Tongue (tissue), 2 donors: ENCODE results near the gene KRT83. TPM values are rescaled to one million over a fixed set of nuclear protein-coding genes. Genes with fewer than 3 reads are reported as not detected.
"Not testable (repeated sequence)": the region's sequence is repeated elsewhere in the genome, so short reads cannot be mapped to it uniquely, and the experiment has no call there.

Experiments
- DNase-seq: peaks from one replicate; pipeline ENCODE4 v3.0.0-alpha.2; 2015
- total RNA-seq: library from RNA; depleted of rRNA; stranded (reverse); fragments of >200 nt; gene quantifications from one replicate; pipeline ENCODE4 v1.2.3, GENCODE V29; 2014

KRT83 gene
- total RNA-seq, 1 donor from 2014 or later: not detected

DNA sequence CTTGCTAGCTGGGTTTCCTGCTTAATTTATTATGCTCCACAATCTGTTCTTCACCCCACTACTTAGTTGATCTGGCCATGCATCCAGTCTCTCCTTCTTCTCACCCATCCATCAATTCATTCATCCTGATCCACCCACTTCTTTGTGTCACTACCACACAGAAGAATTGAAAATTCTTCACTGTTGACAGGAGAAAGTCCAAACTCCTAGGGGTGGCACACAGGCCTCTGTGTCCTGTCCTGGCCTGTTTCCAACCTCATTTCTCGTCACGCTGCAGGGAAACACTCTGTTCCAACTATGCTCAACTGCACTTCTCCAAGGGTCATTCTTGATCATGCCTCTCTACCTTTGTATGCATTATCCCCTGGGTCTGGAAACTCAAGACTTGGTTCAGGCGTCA lies 10.6 kb upstream of the KRT83 start:
- DNase-seq: no peak

DNA sequence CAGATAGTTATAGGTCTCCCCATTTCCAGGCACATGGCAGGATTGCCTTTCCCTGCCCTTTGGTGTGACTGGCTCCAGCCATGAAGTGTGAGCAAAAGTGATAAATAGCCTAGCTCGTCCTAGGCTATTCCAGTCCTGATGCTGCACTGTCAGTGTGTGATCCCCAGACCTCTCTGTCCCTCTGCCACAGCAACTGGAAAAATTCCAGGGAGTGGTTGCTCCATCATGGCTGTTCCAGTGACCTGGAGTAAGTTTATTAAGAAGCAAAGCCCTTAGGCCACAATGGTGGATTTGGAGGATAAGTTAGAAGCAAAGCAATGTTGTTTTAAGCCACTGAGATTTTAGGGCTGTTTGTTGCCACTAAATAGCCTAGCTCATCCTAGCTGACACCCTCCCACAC lies 9.8 kb upstream of the KRT83 start:
- DNase-seq: no peak

- DNase-seq: no peak
These were observed 6.8 kb upstream of the KRT83 start for GRCh38 chr12:52327830-52328500.

DNA sequence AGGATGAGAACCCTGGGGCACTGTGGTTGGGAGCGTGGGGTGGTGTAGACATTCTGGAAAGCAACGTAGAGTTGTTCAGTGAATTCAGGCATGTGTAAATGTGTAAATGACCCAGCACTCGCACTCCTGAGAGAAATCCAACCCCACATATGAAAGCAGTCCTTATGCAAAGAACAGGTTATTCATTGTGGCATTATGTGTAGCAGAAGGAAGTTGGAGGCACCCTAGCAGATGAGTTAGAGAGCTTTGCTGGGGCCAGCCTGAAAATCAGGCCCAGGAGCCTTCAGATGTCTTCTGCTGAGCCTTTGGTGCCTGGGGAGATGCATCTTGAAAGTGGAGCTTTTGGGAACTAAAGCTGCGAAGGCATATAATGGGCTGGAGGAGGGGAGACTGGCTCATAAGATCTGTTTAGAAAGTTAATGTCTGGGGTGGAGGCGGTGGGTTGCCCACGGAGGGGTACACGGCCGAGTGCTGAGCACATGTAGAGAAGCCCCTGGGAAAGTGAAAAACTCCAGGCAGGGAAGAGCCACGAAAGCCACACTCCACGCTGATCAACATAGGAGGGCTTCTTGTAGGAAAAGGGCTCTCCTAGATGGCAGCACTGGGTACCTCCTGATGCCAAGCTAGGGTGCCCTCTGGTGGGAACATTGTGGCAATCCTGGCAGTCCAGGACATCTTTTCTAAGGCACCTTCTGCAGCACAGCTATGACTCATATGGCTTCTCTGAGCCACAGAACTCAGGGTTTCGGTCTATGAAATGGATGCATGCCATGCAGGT lies 6.0 kb upstream of the KRT83 start:
- DNase-seq: peak; percentile 82

DNA sequence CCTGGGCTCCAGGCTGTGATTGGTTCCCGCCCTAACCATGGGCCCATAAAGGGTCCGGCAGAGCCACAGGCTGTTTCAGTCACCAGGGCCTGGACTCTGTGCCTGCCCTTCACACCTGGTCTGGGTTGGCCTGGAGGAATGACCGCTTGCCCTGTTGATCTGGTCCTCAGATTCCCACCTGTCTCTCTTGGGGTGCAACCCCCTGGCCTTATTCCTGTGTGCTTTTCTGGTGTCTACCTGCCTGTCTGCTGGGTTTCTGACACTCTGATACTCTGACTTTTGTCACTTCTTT lies 2.9 kb upstream of the KRT83 start:
- DNase-seq: no peak

DNA sequence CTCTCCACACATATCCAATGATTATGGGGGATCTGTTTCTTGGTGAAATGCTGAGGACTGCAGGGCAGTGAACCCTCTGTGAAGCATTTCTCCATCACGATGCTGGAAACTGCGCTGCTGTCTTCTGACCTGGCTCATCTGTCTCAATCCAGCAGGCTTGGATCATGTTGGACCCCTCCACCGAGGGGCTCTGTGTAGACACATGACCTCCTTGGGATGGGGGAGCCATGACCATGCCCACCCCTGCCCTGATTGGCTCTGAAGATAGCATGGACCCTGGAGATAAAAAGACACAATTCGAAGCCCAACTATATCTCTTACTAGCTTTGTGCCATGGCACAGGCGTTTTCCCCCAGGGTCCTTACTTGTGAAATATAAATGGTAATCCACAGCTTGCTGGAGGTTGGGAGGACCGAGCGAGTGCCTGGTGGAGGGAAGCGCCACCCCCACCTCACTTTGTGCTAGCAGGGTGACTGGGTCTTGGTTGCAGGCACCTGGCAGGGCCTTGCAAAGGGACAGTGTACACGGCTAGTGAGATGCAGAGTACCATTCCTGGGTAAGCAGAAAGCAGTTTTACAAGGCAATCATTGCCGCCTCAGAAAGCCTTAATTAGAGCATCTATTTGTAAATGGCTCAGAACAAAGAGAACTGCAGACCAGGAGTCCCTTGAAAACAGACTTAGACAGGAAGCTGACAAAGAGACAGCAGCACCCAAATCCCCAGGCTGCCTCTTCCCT lies 2.4 kb upstream of the KRT83 start:
- DNase-seq: no peak

DNA sequence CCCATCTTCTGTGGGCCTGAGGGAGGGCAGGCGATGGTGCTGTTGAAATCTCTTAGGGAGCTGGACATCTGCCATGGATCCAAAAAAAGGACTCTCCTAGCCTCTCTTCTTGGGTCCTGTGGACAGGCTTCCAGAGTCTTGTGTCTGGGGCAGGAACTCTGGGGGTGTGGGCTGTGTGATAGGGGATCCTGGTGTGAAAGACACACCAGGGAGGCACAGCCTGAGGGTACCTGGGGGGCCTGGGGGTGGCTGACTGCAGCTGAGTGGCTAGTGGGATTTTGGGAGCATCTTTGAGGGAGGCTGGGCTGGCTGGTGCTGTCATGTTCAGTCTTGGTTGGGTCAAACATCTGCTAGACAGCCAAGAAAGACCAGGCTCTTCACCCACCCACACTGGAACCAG lies 1.8 kb upstream of the KRT83 start:
- no peak for DNase-seq

DNA sequence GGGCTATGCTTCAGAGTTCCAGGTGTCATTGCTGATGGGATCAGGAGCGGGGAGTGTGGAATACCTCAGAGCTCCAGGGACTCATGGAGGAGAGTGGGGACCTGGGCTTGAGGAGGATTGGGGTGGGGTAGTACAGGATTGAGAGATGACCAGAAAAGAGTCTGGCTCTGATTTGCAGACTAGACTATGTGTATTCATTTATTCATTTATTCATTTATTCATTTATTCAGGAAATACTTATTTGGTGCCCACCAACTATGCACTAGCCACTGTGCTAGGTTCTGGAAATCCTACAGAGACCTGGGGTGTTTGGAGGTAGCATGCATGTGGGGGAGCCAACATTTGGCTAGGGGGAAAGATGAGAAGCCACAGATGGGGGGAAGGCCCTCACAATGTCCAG lies 871 bp upstream of the KRT83 start:
- DNase-seq: no peak

- peak; percentile 69 for DNase-seq
These were observed 220 bp upstream of the KRT83 start for GRCh38 chr12:52321418-52321817.

DNA sequence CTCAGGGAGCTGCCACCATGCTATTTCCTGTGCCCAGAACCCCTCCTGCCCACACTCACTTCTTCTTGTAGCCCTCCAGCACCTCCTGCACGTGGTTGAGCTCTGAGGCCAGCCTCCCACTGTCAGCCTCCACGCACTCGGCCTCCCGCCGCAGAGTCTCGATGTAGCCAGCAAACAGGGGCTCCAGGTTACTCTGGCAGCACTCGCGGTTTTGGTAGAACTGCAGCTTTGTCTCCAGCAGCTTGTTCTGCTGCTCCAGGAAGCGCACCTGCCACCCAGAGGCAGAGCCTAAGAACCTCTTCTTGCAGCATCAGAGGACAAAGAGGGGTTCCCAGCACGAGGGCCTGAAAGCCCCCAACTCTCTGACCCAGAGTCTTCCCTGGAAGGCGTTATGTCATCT lies 2.1 kb downstream of the KRT83 start:
- no peak for DNase-seq

DNA sequence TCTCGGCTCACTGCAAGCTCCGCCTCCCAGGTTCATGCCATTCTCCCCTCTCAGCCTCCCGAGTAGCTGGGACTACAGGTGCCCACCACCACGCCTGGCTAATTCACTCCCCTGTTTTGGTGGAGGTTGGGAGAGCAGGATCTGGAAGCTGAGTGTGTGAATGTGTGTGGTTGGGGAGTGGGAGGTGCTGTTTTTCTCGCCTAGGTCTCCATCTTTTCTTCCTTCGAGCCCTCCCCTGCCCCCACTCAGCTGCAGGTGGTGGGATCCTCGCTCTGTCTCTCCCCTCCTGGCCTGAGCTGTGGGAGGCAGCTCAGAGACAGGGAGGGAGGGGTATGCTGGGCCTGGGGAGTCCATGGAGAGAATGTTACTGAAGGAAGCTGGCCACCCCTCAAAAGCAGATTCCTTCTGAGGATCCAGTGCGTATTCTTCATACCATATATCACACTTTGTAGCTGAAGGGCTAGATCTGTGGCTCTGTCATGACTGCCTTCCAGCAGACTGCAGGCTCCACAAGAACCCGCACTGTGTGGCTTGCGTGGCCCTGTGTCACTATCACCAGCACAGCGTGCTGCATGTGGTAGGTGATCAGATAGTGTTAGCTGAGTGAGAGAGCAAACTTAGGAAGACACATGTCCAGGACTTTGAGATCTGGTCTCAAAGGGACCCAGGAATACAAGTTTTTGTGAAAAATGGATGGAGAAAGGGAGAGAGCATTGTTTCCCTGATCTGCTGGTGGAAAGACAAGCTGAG lies 2.8 kb downstream of the KRT83 start:
- DNase-seq: no peak

GRCh38 chr12:52317468-52318052 lies 3.6 kb downstream of the KRT83 start:
- no peak for DNase-seq

DNA sequence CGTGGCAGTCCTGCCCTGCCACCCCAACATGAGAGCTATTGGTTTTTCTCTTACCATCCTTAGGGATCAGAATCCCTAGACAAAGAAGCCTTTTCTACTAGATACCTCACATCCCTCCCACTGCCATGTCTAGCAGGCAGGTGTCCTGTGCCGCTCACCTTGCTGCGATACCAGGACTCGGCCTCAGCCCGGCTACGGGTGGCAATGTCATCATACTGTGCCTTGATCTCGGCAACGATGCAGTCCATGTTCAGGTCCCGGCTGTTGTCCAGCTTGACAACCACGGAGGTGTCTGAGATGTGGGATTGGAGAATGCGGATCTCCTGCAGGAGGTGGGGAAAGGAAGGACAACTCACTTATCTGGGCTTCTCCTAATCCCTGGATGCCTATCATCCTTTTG lies 4.5 kb downstream of the KRT83 start:
- no peak for DNase-seq

DNA sequence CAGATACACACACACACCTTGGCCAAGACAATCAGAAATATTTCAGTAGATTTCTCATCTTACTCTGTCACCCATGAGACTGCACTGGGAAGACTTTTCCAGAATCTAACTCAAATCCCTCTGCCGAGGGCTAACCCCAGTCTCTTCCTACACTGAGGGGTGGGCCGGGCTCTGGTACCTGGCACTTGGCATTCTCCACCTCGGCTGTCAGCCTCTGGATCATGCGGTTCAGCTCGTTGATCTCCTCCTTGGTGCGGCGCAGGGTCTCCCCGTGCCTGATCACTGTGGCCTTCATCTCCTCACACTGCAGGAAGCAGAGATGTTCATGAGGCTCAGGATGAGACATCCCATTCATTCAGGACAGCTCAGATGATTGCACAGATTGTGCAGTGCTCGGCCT lies 4.9 kb downstream of the KRT83 start:
- no peak for DNase-seq

- not testable (repeated sequence) for DNase-seq
These were observed 5.5 kb downstream of the KRT83 start for GRCh38 chr12:52315721-52316120.

- DNase-seq: no peak
These were observed 6.7 kb downstream of the KRT83 start for GRCh38 chr12:52314511-52314910.

GRCh38 chr12:52313926-52314325 lies 7.3 kb downstream of the KRT83 start:
- no peak for DNase-seq

GRCh38 chr12:52313461-52313860 lies 7.7 kb downstream of the KRT83 start:
- no peak for DNase-seq

- no peak for DNase-seq
These were observed 9.1 kb downstream of the KRT83 start for GRCh38 chr12:52312086-52312485.

GRCh38 chr12:52311285-52311648 lies 9.9 kb downstream of the KRT83 start:
- peak; percentile 53 for DNase-seq

DNA sequence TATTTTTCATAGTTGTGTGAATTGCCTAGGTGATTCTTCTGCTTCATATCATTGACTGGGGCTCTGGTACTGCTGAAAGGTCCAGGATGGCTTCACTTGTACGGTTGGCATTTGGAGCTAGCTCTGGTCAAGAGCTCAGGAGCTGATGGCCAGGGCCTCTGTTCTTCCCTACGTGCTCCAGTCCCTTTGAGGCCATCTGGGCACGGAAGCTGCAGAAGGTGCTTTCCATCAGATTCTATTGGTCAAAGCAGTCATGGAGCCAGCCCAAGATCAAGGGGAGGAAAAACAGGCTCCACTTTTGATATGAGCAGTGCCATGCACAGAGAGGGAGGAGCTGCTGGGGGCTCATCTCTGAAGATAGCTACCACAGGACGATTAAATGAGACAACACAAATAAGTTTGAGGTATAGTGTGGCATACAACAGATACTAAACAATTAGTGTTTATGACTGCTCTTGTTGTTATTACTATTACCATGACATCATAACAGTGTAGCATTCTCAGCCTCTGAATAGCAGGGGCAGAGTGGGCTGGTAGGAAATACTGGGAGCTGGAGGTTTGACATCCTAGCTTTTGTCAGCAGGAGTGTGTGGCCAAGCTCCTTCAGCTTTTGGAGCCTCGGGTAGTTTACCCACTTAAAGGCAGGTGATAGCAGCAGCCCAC lies 10.4 kb downstream of the KRT83 start:
- DNase-seq: peak; percentile 31
